GM19397 (cell line): ENCODE measurements around the gene APLN.

Source experiments
- ATAC-seq: cut with Tn5 transposase; IDR thresholded peaks from one replicate; pipeline ENCODE4 v1.9.1; 2021; ENCODE audit warnings: mild to moderate bottlenecking, moderate library complexity; ENCODE audit not compliant: unreplicated experiment

The APLN gene

DNA sequence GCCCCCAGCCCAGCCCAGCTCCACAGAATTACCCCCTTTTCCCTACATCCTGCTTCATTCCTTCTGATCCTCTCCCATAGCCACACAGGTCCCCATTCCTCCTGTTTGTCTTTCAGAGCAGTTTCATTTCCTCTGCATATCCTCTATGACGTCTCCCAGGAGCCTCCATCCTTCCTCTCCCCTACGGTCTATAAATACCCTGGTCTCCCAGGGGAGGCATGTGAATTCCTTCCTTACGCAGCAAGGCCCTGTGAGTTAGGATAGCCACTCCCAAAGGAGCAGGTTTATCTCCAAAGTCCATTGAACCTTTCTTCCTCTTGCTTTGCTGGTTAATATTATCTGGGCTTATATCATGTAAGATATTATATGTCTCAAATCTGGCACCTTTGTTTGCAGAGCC lies 8.4 kb upstream of the APLN start:
- ATAC-seq, result no peak

DNA sequence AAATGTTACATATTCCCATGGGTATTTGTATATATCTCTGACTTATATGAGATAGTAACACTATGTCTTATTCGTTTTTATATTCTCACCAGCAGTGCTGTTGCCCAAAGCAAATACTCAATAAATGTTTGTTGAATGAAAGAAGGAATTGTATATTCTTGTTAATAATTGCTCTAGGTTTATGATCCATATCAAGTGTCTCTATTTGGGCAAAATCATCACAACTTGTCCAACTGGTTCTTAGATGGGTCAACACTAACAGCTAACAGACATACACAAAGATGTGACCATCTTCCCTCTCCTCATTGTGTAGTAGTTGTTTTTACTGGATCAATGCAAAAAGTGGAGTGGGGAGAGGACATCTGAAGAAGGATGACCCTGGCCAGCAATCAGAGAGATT lies 6.6 kb upstream of the APLN start:
- ATAC-seq, result no peak

DNA sequence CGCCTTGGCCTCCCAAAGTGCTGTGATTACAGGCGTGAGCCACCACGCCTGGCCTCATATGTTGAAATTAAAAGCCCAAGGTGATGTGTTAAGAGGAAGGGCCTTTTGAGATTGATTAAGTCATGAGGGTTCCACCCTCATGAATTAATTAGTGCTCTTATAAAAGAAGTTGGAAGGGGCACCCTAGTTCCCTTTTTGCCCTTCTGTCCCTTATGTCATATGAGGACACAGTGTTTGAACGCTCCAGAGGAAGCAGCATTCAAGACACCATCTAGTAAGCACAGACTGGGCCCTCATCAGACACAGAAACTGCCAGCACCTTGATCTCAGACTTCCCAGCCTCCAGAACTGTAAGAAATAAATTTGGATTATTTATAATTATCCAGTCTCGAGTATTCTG lies 5.1 kb upstream of the APLN start:
- no peak for ATAC-seq

GRCh38 chrX:129659141-129659540 lies 4.4 kb upstream of the APLN start:
- no peak for ATAC-seq

- no peak for ATAC-seq
Observed at GRCh38 chrX:129658429-129658828, 3.7 kb upstream of the APLN start.

GRCh38 chrX:129655547-129656249 lies 942 bp upstream of the APLN start:
- ATAC-seq, result no peak

DNA sequence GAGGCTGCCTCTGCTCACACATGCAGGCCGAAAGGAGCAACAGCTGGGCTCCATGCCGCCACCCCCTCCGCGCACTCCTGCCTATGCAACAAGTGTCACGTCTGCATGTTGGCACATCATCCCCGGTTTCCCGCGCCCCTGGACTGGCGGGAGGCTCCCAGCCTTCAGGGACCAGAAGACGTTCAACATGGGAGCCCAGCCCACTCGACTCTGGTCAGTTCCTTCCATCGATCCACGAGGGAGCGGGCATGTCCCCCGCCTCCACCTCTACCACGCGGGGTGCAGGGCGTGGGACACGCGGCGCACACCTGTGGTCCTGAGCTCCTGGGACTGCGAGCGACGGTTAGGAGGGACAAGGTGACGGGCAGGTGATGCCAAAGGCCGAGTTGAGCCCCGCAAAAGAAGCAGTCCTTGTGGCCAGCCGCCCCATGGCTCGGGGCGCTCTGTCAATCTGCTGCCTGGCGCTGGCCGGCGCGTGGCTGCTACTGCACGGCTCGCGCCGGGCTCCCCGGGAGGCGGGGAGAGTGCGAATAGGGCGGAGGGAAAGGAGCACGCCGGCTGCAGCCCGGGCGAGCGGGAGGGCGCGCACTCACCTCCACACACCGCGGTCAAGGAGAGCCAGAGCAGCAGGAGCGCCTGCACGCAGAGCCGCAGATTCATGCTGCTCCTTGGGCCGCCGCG lies 645 bp downstream of the APLN start:
- peak; percentile 61 for ATAC-seq

- ATAC-seq, result no peak
Observed at GRCh38 chrX:129653181-129653970, 1.4 kb downstream of the APLN start.

GRCh38 chrX:129652565-129653169 lies 2.1 kb downstream of the APLN start:
- no peak for ATAC-seq

- no peak for ATAC-seq
Observed at GRCh38 chrX:129651756-129652564, 2.8 kb downstream of the APLN start.

DNA sequence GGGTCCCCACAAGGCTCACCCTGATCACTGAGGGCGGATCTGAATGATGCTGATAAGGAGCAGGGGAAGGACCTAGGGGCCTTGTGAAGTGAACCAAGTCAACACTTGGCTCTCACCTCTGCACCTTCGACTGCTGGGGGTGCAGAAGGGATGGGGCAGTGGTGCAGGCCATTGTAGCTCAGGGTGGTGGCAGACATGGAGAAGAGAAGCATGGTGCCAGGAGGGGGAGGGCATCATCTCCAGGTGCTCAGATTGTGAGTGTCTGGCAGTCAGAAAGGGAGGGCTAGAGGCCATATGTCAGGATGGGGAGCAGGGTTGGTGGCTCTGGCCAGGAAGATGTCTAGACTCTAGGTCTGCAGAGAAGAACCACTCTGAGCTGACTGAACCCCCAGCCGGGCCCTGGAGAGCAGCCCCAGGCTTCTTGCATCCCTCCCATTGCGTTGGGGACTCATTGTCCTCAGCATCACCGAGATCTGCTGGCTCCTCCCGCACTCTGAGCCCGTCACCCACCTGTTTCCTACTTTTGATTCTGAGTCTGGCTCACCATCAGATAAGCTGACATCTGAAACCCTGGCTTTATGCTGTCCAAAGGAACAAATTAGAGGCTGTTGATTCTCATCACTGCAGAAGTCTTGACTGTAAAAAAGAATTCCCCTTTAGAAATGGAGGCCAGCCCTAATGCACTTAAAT lies 3.8 kb downstream of the APLN start:
- no peak for ATAC-seq

- ATAC-seq, result no peak
Observed at GRCh38 chrX:129650183-129650689, 4.5 kb downstream of the APLN start.

DNA sequence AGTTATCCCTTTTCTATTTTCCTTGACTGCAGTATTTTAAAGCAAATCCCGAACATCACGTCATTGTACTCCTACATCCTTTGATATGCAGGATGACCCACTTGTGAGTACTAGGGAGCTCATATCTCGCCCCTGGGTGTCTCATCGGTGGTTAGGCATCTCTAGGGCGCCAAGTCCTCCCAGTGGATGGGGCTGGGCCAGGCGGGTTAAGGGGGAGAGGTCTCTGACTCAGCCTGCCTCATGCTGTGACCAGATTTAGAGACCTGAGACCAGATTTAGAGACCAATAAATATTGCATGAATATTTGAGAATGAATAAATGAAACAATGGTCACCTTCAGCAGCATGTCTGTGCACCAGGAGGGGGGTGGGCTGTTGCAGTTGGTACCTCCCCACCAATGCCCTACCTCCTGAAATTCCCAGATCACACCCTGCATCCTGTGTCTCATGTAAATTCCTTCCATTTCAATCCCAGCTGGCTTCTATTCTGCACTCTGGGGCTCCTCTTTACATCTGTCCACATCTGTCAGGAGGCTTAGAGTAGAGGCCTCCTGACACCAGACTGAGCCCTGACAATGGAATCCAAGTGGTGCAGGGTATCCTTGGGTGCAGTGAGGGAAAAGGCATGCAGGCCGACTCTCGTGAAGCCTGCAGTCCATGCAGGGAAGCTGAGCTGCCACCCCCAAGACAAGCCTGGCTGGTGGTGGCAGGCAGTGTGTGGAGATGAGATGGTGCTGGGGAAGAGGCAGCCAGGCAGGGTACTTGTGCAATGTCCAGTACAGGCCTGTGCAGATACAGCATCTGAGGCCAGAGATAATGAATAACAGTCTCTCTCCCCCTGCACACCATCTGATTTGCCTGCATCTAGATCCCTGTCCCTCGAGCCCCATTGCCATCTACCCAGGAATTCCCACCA lies 5.2 kb downstream of the APLN start:
- ATAC-seq, result no peak

GRCh38 chrX:129648514-129649267 lies 6.1 kb downstream of the APLN start:
- ATAC-seq, result no peak

GRCh38 chrX:129647418-129648410 lies 7.0 kb downstream of the APLN start:
- no peak for ATAC-seq

DNA sequence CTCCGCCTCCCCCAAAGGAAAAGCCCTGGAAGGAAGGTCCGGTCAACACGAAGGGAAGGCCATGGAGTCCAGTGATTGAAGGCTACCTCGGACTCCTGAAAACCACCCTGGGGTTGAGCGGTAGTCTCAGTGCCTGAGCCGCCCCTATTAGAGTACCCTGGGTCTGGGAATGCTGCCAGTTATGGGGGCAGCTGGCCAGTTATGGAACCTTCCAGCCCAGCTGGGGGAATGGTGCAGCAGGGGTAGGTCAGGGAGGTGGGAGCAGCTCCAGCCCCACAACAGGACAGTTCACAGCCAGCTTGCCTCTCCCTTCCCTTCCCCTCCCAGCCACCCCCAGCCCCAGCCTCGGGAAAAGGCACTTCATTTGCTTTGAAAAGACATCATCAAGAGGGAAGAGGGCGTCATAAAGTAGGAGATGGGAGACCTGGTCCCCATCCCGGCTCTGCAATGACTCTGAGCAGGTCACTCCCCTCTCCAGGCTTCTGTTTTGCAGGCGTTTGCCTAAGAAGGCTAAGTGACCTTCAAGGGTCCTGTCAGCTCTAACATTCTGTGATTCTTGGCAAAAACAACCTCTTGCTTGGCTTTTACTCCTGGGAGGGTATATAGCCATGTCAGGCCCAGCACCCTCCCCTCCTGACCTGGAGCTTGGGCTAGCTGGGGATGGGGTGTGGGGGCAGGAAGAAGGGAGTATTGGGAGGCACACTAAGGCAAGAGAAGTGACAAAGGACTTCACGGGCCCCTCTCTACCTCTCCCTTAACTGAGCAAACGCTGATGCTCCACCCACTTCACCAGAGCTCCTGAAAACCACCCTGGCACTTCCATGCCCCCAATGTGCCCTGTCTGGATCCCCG lies 8.0 kb downstream of the APLN start:
- ATAC-seq, result no peak
